ENCODE data around the gene KDM5A.

- no peak for TF ChIP-seq EZH2 (IDR thresholded peaks at IDR 0.05; ENCODE audit: insufficient read depth, low read length)
- TF ChIP-seq, protein P1, sequence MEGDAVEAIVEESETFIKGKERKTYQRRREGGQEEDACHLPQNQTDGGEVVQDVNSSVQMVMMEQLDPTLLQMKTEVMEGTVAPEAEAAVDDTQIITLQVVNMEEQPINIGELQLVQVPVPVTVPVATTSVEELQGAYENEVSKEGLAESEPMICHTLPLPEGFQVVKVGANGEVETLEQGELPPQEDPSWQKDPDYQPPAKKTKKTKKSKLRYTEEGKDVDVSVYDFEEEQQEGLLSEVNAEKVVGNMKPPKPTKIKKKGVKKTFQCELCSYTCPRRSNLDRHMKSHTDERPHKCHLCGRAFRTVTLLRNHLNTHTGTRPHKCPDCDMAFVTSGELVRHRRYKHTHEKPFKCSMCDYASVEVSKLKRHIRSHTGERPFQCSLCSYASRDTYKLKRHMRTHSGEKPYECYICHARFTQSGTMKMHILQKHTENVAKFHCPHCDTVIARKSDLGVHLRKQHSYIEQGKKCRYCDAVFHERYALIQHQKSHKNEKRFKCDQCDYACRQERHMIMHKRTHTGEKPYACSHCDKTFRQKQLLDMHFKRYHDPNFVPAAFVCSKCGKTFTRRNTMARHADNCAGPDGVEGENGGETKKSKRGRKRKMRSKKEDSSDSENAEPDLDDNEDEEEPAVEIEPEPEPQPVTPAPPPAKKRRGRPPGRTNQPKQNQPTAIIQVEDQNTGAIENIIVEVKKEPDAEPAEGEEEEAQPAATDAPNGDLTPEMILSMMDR (IDR thresholded peaks at IDR 0.05; ENCODE audit: insufficient read depth, low read depth, low read length): no peak
These were observed 57.8 kb downstream of the KDM5A start for GRCh38 chr12:331287-331686.
